Stimulated activated CD8-positive, alpha-beta memory T cell treated with anti-CD3 and anti-CD28 coated beads, Interleukin-7, amount 100 ng/mL, for 4 hours (primary cell): Measurements from ENCODE around the gene LRRC61.
A peak's percentile ranks its signal among the peaks of the same experiment; 100 is the strongest.

ENCODE experiments used
- DNase-seq, 2 donors: peaks; one replicate each; pipeline ENCODE4 v3.0.0-alpha.2; 2020; ENCODE audit warnings: low read depth in 2 of 2

LRRC61 gene

GRCh38 chr7:150357270-150357669, 34.1 kb downstream of the LRRC61 start:
- peak; percentile 62 to 71 for DNase-seq

GRCh38 chr7:150357771-150358427, 34.7 kb downstream of the LRRC61 start:
- DNase-seq, result no peak

- no peak for DNase-seq
These were observed 35.3 kb downstream of the LRRC61 start for GRCh38 chr7:150358433-150358832.

- DNase-seq, result no peak
These were observed 36.0 kb downstream of the LRRC61 start for GRCh38 chr7:150358988-150359621.

- DNase-seq, result no peak
These were observed 36.6 kb downstream of the LRRC61 start for GRCh38 chr7:150359622-150360362.

- DNase-seq, result no peak
These were observed 37.4 kb downstream of the LRRC61 start for GRCh38 chr7:150360363-150361058.

GRCh38 chr7:150361402-150361801, 38.2 kb downstream of the LRRC61 start:
- no peak for DNase-seq

GRCh38 chr7:150361807-150362621, 38.9 kb downstream of the LRRC61 start:
- DNase-seq, result no peak

GRCh38 chr7:150363370-150363769, 40.2 kb downstream of the LRRC61 start:
- no peak for DNase-seq

GRCh38 chr7:150363872-150364271, 40.7 kb downstream of the LRRC61 start:
- DNase-seq, result no peak

- no peak for DNase-seq
These were observed 42.0 kb downstream of the LRRC61 start for GRCh38 chr7:150365194-150365593.

GRCh38 chr7:150365673-150366398, 42.7 kb downstream of the LRRC61 start:
- no peak for DNase-seq

GRCh38 chr7:150367677-150368095, 44.5 kb downstream of the LRRC61 start:
- no peak for DNase-seq

GRCh38 chr7:150368096-150368883, 45.1 kb downstream of the LRRC61 start, which contains the start of gene REPIN1:
TSS of gene REPIN1 (plus strand) at chr7:150368822. CDS start at chr7:150369712, 890 bp downstream.
- DNase-seq, result peak; percentile 68 to 81

GRCh38 chr7:150368884-150369747, 46.0 kb downstream of the LRRC61 start:
- DNase-seq, result peak; percentile 55 to 76

GRCh38 chr7:150369748-150370501, 46.8 kb downstream of the LRRC61 start:
- no peak for DNase-seq

GRCh38 chr7:150370612-150371071, 47.5 kb downstream of the LRRC61 start:
- DNase-seq, result no peak
